HepG2 (cell line): ENCODE measurements around the gene FGD2. TPM values are rescaled to one million over a fixed set of nuclear protein-coding genes. Genes with fewer than 3 reads are reported as not detected.
A peak's percentile ranks its signal among the peaks of the same experiment; 100 is the strongest.

ENCODE experiments used
- FOXA1 ChIP-seq, 2 experiments: fragments of 450-650 bp in 1 of 2; sonication (generic) in 1 of 2; formaldehyde crosslinking in 1 of 2; IDR thresholded peaks; 2 replicates each; pipeline versions ENCODE4 v1.4.0 to v1.6.1; 2016 to 2020; ENCODE audit warnings: missing genetic modification reagents in 1 of 2
- HDAC2 ChIP-seq: sonication (generic); formaldehyde crosslinking; IDR thresholded peaks from 2 replicates; pipeline ENCODE4 v1.4.0; 2020; ENCODE audit warnings: missing genetic modification reagents
- MAF1 ChIP-seq: sonication (generic); formaldehyde crosslinking; IDR thresholded peaks from 2 replicates; pipeline ENCODE4 v1.5.0; 2020; ENCODE audit warnings: missing genetic modification reagents, borderline replicate concordance
- NFKBIZ ChIP-seq: IDR thresholded peaks from 2 replicates; pipeline ENCODE4 v1.6.1; 2018; ENCODE audit warnings: missing genetic modification reagents, missing compliant biosample characterization
- NR3C1 ChIP-seq: sonication (generic); formaldehyde crosslinking; IDR thresholded peaks from 2 replicates; pipeline ENCODE4 v1.4.0; 2020; ENCODE audit warnings: missing genetic modification reagents
- SIN3B ChIP-seq: fragments of 150-350 bp; IDR thresholded peaks from 2 replicates; pipeline ENCODE4 v1.6.1; 2014; ENCODE audit warnings: low read length
- SSRP1 ChIP-seq: IDR thresholded peaks from 2 replicates; pipeline ENCODE4 v1.6.1; 2016; ENCODE audit warnings: control low read depth
- TCF12 ChIP-seq, 2 experiments: fragments of 450-650 bp in 1 of 2; sonication (generic) in 1 of 2; formaldehyde crosslinking in 1 of 2; IDR thresholded peaks; 2 replicates each; pipeline versions ENCODE4 v1.6.1 to v1.8.0; 2017 to 2022; ENCODE audit warnings: antibody characterized with exemption in 1 of 2, mild to moderate bottlenecking in 1 of 2, missing genetic modification reagents in 1 of 2, moderate library complexity in 1 of 2
- ZFAT ChIP-seq: sonication (generic); formaldehyde crosslinking; conservative IDR thresholded peaks from 2 replicates; pipeline ENCODE4 v1.8.1; 2023; ENCODE audit warnings: missing genetic modification reagents, inconsistent platforms
- ZFP1 ChIP-seq: IDR thresholded peaks from 2 replicates; pipeline ENCODE4 v1.6.1; 2016
- ZNF180 ChIP-seq: sonication (generic); formaldehyde crosslinking; IDR thresholded peaks from 2 replicates; pipeline ENCODE4 v1.4.0; 2020; ENCODE audit warnings: low read depth, missing genetic modification reagents, borderline replicate concordance
- ZNF225 ChIP-seq: sonication (generic); formaldehyde crosslinking; IDR thresholded peaks from 2 replicates; pipeline ENCODE4 v1.4.0; 2020; ENCODE audit warnings: mild to moderate bottlenecking, missing genetic modification reagents
- ZNF232 ChIP-seq: sonication (generic); formaldehyde crosslinking; IDR thresholded peaks from 2 replicates; pipeline ENCODE4 v1.4.0; 2020; ENCODE audit warnings: missing genetic modification reagents, borderline replicate concordance
- ZNF263 ChIP-seq: sonication (generic); formaldehyde crosslinking; IDR thresholded peaks from 2 replicates; pipeline ENCODE4 v1.4.0; 2020; ENCODE audit warnings: missing genetic modification reagents
- polyA plus RNA-seq, 8 experiments: library from polyadenylated mRNA; depleted of rRNA in 3 of 8; stranded (reverse) in 7 of 8; unstranded in 1 of 8; fragments of >200 nt; fragmentation: Illumina TruSeq in 4 of 8; extraction: Trizol in 4 of 8; gene quantifications; 2 replicates each; pipeline versions ENCODE4 v1.2.1 to v1.2.3, GENCODE V29; 2011 to 2016; ENCODE audit warnings: low read depth in 4 of 8, missing spikeins in 1 of 8, mixed read lengths in 1 of 8; ENCODE audit not compliant: insufficient read depth in 1 of 8
- total RNA-seq, 5 experiments: library from RNA; depleted of rRNA; stranded (reverse); fragments of >200 nt; fragmentation: Illumina TruSeq; extraction: Trizol; gene quantifications; 2 replicates each; pipeline ENCODE4 v1.2.3, GENCODE V29; 2016; ENCODE audit warnings: low read depth in 1 of 5
- TF ChIP-seq, protein P1 (sequence below): sonication (generic); formaldehyde crosslinking; IDR thresholded peaks from 2 replicates; pipeline ENCODE4 v1.8.1; 2023; ENCODE audit warnings: missing genetic modification reagents, inconsistent platforms, borderline replicate concordance
- TF ChIP-seq, protein P2 (sequence below): sonication (generic); formaldehyde crosslinking; IDR thresholded peaks from 2 replicates; pipeline ENCODE4 v1.4.0; 2020; ENCODE audit warnings: missing genetic modification reagents
- TF ChIP-seq, protein P3 (sequence below): sonication (generic); formaldehyde crosslinking; IDR thresholded peaks from 2 replicates; pipeline ENCODE4 v1.8.1; 2023; ENCODE audit warnings: mild to moderate bottlenecking, missing genetic modification reagents, borderline replicate concordance
- TF ChIP-seq, protein P4 (sequence below): sonication (generic); formaldehyde crosslinking; IDR thresholded peaks from 2 replicates; pipeline ENCODE4 v1.9.0; 2021; ENCODE audit warnings: mild to moderate bottlenecking, missing genetic modification reagents
- TF ChIP-seq, protein P5 (sequence below): sonication (generic); formaldehyde crosslinking; IDR thresholded peaks from 2 replicates; pipeline ENCODE4 v1.9.0; 2022; ENCODE audit warnings: low read depth, missing genetic modification reagents

The FGD2 gene
- total and polyA plus RNA-seq, 2 of the 13 experiments (the other 11 are each of a cell fraction or from before 2014, with no cell fraction given), result not detected

DNA sequence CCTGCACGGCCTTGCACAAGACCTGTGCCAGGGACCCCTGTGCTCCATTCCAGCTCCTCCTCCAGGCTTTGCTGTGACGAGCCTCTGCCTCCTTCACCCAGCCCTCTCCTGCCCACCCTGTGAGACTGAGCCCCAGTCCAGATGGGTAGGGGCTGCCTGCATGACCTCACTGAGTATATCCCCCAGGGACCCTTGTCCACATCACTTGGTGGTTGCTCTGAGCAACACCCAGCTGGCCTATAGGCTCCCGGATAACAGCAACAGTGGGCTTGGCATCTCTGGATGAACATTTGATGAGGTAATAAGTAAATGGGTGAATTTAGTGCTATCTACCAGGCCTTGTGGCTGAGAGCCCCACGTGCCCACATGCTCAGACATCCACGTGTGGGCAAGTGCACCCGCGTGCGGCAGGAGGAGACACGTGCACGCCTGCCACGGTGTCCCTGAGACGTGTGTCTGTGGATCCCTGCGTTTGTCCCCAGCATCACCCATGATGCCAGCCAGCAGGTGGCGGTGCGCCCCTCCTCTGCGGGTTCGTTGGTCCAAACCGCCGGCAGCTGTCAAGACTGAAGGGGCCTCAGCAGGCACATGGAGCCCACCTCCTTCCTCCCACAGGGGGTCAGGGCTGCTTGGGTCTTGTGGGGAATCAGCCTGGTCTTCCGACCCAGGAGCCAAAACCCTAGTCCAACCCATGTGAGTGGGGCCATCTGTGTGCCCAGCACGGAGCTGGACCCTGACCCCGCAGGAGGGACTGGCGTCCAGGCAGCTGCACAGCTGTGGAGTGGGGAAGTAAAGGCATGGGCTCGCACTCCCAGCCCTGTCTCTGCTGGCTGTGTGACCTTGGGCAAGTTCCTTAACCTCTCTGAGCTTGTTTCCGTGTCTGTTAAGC is 45.9 kb downstream of the FGD2 start (continued):
- TF ChIP-seq, protein P1, sequence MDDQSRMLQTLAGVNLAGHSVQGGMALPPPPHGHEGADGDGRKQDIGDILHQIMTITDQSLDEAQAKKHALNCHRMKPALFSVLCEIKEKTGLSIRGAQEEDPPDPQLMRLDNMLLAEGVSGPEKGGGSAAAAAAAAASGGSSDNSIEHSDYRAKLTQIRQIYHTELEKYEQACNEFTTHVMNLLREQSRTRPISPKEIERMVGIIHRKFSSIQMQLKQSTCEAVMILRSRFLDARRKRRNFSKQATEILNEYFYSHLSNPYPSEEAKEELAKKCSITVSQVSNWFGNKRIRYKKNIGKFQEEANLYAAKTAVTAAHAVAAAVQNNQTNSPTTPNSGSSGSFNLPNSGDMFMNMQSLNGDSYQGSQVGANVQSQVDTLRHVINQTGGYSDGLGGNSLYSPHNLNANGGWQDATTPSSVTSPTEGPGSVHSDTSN (CRISPR knock-in tag), result no peak
- TF ChIP-seq, protein P2, sequence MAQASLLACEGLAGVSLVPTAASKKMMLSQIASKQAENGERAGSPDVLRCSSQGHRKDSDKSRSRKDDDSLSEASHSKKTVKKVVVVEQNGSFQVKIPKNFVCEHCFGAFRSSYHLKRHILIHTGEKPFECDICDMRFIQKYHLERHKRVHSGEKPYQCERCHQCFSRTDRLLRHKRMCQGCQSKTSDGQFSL, result no peak
- no peak for TF ChIP-seq SIN3B
- TF ChIP-seq NFKBIZ, result peak; percentile 44
- 0 out of 2 replicates have a peak, but pooled peaks have one; percentile 60 for TF ChIP-seq ZNF225 (CRISPR knock-in tag)
- TF ChIP-seq, protein P3, sequence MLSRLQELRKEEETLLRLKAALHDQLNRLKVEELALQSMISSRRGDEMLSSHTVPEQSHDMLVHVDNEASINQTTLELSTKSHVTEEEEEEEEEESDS (CRISPR knock-in tag), result no peak; the same call in 1 of the 2 replicates
- TF ChIP-seq ZFAT (CRISPR knock-in tag), result no peak
- TF ChIP-seq NR3C1 (CRISPR knock-in tag), result no peak
- TF ChIP-seq, protein P4, sequence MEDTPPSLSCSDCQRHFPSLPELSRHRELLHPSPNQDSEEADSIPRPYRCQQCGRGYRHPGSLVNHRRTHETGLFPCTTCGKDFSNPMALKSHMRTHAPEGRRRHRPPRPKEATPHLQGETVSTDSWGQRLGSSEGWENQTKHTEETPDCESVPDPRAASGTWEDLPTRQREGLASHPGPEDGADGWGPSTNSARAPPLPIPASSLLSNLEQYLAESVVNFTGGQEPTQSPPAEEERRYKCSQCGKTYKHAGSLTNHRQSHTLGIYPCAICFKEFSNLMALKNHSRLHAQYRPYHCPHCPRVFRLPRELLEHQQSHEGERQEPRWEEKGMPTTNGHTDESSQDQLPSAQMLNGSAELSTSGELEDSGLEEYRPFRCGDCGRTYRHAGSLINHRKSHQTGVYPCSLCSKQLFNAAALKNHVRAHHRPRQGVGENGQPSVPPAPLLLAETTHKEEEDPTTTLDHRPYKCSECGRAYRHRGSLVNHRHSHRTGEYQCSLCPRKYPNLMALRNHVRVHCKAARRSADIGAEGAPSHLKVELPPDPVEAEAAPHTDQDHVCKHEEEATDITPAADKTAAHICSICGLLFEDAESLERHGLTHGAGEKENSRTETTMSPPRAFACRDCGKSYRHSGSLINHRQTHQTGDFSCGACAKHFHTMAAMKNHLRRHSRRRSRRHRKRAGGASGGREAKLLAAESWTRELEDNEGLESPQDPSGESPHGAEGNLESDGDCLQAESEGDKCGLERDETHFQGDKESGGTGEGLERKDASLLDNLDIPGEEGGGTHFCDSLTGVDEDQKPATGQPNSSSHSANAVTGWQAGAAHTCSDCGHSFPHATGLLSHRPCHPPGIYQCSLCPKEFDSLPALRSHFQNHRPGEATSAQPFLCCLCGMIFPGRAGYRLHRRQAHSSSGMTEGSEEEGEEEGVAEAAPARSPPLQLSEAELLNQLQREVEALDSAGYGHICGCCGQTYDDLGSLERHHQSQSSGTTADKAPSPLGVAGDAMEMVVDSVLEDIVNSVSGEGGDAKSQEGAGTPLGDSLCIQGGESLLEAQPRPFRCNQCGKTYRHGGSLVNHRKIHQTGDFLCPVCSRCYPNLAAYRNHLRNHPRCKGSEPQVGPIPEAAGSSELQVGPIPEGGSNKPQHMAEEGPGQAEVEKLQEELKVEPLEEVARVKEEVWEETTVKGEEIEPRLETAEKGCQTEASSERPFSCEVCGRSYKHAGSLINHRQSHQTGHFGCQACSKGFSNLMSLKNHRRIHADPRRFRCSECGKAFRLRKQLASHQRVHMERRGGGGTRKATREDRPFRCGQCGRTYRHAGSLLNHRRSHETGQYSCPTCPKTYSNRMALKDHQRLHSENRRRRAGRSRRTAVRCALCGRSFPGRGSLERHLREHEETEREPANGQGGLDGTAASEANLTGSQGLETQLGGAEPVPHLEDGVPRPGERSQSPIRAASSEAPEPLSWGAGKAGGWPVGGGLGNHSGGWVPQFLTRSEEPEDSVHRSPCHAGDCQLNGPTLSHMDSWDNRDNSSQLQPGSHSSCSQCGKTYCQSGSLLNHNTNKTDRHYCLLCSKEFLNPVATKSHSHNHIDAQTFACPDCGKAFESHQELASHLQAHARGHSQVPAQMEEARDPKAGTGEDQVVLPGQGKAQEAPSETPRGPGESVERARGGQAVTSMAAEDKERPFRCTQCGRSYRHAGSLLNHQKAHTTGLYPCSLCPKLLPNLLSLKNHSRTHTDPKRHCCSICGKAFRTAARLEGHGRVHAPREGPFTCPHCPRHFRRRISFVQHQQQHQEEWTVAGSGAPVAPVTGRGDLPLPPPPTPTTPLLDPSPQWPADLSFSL, result no peak
- TF ChIP-seq HDAC2 (CRISPR knock-in tag), result peak; percentile 84
- no peak for TF ChIP-seq FOXA1 (IDR thresholded peaks at IDR 0.05)
- TF ChIP-seq FOXA1 (CRISPR knock-in tag; IDR thresholded peaks at IDR 0.05), result peak; percentile 51
- TF ChIP-seq SSRP1, result no peak; the same call in 1 of the 2 replicates
- TF ChIP-seq, protein P5, sequence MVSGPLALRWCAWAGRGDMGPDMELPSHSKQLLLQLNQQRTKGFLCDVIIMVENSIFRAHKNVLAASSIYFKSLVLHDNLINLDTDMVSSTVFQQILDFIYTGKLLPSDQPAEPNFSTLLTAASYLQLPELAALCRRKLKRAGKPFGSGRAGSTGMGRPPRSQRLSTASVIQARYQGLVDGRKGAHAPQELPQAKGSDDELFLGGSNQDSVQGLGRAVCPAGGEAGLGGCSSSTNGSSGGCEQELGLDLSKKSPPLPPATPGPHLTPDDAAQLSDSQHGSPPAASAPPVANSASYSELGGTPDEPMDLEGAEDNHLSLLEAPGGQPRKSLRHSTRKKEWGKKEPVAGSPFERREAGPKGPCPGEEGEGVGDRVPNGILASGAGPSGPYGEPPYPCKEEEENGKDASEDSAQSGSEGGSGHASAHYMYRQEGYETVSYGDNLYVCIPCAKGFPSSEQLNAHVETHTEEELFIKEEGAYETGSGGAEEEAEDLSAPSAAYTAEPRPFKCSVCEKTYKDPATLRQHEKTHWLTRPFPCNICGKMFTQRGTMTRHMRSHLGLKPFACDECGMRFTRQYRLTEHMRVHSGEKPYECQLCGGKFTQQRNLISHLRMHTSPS (CRISPR knock-in tag), result no peak; the same call in none of the 2 replicates
- no peak for TF ChIP-seq ZFP1 (CRISPR knock-in tag)
- no peak for TF ChIP-seq MAF1 (CRISPR knock-in tag)
- no peak for TF ChIP-seq ZNF180 (CRISPR knock-in tag)
- peak; percentile 55 for TF ChIP-seq ZNF263 (CRISPR knock-in tag)
- TF ChIP-seq TCF12 (IDR thresholded peaks at IDR 0.05), result no peak
- no peak for TF ChIP-seq TCF12 (CRISPR knock-in tag; IDR thresholded peaks at IDR 0.05)
- peak; percentile 54; the same call in 1 of the 2 replicates for TF ChIP-seq ZNF232 (CRISPR knock-in tag)
